Epidermal melanocyte (primary cell): Measurements from ENCODE around the gene SBNO2.
"Not testable (repeated sequence)": the region's sequence is repeated elsewhere in the genome, so short reads cannot be mapped to it uniquely, and the experiment has no call there.

Source experiments
- DNase-seq: peaks from one replicate; pipeline ENCODE4 v3.0.0; 2011; ENCODE audit warnings: low spot score; ENCODE audit not compliant: insufficient read length

The SBNO2 gene

DNA sequence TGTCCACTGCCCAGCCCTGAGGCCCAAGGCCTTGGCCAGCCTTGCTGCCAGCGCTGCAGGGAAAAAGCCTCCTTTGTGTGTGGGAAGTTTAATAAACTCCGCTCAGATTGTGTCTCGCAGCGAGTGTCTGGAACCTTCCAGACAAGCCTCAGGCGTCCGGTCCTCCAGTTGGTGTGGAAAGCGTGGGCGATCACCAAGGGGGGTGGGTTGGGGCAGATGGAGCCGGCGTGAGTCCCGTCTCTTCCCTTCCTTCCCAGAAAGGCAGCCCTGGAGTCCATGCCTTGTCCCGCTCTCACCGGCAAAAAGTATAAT lies 36.1 kb upstream of the SBNO2 start:
- peak; percentile 40 for DNase-seq

GRCh38 chr19:1208830-1209229 lies 34.8 kb upstream of the SBNO2 start:
- DNase-seq, result not testable (repeated sequence)

DNA sequence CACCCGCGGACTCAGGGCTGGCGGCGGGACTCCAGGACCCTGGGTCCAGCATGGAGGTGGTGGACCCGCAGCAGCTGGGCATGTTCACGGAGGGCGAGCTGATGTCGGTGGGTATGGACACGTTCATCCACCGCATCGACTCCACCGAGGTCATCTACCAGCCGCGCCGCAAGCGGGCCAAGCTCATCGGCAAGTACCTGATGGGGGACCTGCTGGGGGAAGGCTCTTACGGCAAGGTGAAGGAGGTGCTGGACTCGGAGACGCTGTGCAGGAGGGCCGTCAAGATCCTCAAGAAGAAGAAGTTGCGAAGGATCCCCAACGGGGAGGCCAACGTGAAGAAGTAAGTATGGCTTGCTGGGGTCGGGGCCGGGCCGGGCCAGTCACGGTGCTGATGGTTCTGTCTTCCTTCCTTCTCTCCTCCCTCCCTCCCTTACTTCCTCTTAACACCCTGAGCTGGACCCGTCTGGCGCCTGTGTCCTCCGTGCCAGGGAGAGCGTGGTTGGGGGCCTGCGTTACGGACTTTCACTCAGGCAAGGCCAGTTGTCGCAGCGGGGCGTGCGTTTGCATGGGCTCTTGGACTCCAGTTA lies 32.9 kb upstream of the SBNO2 start:
- DNase-seq, result peak; percentile 5

DNA sequence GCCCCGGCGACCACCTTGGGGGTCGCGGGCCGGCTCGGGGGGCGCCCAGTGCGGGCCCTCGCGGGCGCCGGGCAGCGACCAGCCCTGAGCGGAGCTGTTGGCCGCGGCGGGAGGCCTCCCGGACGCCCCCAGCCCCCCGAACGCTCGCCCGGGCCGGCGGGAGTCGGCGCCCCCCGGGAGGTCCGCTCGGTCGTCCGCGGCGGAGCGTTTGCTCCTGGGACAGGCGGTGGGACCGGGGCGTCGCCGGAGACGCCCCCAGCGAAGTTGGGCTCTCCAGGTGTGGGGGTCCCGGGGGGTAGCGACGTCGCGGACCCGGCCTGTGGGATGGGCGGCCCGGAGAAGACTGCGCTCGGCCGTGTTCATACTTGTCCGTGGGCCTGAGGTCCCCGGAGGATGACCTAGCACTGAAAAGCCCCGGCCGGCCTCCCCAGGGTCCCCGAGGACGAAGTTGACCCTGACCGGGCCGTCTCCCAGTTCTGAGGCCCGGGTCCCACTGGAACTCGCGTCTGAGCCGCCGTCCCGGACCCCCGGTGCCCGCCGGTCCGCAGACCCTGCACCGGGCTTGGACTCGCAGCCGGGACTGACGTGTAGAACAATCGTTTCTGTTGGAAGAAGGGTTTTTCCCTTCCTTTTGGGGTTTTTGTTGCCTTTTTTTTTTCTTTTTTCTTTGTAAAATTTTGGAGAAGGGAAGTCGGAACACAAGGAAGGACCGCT lies 32.2 kb upstream of the SBNO2 start:
- DNase-seq, result peak; percentile 12

DNA sequence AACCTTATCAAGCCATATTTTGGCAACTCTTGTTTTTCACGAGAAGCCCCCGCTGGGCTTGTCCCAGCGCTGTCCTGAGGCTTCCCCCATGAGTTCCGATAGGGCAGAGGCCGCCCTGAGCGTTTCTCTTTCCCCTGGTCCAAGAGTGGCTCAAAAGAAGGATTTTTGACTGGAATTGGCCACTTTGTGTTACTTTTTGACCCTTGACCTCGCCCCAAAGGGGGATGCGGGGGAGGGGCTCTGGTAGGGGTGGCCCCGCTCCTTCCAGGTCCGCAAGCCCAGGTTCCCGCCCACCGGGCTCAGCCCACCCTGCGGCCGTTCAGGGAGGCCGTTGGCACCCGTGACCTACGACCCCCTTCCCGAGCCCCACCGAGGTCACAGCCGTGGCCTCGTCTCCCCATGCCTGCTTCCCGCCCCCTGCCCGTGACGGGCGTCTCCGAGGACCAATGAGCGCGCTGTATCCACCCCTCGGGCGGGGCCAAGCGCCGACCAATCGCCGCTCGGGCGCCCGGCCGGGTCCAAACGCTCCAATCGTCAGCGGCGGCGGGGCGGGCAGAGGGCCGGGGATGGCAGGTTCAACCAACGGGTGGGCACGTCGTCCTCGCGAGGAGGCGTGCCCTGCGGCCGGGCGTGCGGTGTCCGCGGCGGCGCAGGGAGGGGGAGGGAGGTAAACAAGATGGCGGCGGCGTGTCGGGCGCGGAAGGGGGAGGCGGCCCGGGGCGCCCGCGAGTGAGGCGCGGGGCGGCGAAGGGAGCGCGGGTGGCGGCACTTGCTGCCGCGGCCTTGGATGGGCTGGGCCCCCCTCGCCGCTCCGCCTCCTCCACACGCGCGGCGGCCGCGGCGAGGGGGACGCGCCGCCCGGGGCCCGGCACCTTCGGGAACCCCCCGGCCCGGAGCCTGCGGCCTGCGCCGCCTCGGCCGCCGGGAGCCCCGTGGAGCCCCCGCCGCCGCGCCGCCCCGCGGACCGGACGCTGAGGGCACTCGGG lies 31.3 kb upstream of the SBNO2 start, which contains the start of gene STK11:
Gene STK11, plus strand, starts transcription at position 665 of the 986 bp plus-strand sequence. CDS start 1,136 bp downstream, outside the sequence.
- DNase-seq, result peak; percentile 100

- not testable (repeated sequence) for DNase-seq
Observed at GRCh38 chr19:1200614-1201013, 26.5 kb upstream of the SBNO2 start.

DNA sequence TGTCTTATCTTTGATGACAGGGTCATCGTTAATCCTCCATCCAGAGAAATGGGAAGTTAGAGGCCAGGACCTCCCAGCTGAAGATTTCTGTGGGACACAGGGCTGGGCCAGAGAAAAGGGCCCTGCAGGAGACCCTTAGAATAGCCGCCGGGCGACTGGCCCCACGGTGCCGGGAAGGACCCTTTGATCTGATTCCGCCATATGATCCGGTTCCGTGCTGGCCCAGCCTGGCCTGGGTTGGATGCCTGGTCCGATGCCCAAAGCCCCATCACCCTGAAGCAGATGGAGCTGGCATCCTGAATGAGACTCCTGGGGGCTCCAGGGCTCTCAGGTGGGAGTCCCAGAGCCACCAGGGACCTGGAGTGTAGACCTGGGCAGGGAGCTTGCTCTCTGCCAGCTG lies 25.5 kb upstream of the SBNO2 start:
- no peak for DNase-seq

- no peak for DNase-seq
Observed at GRCh38 chr19:1189419-1189818, 15.4 kb upstream of the SBNO2 start.

DNA sequence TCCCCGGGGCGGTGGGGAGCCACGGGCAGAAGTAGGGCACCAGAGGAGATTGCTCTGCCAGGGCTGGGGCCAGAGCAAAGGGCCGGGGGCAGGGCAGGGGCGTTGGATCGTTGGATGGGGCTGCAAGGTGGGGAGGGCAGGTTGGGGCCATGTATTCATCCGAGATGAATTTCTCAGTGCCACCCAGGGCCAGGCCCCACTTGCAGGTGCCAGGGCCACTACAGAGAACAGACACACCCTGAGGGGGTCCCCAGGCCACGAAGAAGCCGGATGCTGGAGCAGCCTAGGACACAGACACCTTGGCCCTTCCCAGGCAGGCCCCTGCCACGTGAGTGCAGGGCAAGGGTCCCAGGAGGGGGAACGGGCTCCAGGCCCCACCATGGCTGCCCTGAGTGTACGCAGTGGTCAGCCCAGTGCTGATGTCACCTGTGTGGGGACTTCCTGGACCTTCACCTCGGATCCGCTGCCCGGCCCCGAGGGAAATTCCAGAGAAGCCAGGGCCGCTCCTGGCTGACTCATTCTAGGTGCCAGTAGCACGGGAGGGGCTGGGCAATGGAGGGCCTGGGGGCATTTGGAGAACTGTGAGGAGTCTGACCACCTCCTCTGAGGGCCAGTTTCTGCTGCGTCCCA lies 9.6 kb upstream of the SBNO2 start:
- no peak for DNase-seq

- DNase-seq, result no peak
Observed at GRCh38 chr19:1182727-1183126, 8.7 kb upstream of the SBNO2 start.

- DNase-seq, result no peak
Observed at GRCh38 chr19:1182068-1182467, 8.0 kb upstream of the SBNO2 start.

DNA sequence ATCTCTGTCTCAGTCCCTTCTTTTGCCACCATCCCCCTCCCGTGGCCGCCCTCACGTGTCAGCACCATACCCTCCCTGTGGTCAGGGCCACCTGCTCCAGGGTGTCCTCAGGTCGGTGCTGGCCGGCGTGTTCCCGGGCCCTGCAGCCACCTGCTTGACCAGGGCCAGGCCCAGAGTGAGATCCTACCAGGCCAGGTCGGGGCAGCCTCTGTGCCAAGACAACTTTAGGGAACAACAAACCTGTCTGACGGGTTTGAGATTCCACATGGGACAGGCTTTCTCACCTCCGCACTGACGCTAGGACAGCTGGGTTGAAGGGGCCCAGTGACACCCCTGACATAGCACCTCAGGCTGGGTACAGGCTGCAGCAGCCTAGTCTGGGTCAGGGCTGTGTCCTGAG lies 7.5 kb upstream of the SBNO2 start:
- DNase-seq, result no peak

- no peak for DNase-seq
Observed at GRCh38 chr19:1177322-1178114, 3.5 kb upstream of the SBNO2 start.

DNA sequence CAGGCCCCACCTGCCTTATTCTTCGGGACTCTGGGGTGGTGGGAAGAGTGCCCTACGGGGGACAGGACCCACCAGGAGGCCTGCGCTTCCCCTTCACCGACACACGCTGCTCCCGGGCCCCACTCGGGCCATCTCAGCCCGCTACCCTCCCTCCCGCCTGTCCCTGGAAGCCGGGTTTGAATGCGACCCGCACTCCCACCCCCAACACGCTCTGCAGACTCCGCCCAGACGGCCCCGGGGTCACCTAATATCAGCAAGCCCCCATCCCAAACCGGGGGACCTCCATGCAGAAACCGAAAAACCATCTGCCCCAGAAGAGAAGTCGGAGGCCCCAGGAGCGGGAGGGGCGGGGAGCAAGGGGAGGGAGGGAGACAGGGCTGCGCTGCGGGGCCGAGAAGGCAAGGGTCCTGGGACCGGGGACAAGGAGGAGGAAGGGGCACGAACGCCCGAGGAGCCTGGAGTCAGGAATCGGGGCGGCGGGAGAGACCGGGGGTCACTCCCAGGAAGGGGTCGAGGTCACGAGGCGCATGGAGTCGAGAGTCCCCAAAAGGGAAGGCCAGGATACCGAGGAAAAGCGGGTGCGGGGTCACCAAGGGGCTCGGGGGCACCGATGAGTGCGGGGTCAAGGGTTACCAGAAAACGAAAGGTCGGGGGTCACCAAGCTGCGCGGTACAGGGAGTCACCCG lies 766 bp downstream of the SBNO2 start:
- DNase-seq, result no peak

DNA sequence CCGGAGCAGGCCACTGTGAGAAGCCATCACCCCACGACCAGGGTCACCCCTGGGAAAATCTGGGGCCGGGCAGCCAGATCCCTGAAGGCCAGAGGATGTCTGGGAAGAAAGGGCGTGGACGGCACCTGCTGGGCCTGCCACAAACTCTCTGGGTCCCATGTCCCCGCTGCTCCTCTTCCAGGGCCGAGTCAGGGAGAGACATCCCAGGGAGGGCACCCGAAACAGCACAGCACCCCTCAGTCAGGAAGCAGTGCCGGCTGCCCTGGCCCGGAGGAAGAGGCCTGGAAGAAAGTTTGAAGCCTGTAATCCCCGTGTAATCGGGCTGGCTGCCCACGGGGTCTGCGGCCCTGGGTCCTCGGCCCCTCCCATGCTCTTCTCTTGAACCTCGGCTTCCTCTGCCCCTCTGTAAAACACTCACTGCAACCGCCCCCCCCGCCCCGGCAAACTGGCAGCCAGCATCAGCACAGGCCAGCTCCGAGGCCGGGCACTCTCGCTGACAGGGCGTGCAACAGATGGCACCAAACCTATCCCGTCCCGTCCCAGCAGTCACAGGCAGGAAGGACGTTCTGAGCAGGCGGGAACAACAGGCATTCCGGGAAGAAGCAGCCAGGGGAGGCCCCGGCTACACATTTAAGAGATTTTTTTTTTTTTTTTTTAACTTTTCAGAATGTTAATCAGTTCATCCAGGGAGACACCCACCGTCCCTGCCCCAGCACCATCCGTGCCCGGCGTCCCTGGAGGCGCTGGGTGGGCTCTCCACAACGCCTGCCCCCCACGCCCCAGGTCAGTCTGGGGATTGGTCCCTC lies 1.5 kb downstream of the SBNO2 start:
- peak; percentile 61 for DNase-seq

- DNase-seq, result no peak
Observed at GRCh38 chr19:1171755-1172352, 2.2 kb downstream of the SBNO2 start.

DNA sequence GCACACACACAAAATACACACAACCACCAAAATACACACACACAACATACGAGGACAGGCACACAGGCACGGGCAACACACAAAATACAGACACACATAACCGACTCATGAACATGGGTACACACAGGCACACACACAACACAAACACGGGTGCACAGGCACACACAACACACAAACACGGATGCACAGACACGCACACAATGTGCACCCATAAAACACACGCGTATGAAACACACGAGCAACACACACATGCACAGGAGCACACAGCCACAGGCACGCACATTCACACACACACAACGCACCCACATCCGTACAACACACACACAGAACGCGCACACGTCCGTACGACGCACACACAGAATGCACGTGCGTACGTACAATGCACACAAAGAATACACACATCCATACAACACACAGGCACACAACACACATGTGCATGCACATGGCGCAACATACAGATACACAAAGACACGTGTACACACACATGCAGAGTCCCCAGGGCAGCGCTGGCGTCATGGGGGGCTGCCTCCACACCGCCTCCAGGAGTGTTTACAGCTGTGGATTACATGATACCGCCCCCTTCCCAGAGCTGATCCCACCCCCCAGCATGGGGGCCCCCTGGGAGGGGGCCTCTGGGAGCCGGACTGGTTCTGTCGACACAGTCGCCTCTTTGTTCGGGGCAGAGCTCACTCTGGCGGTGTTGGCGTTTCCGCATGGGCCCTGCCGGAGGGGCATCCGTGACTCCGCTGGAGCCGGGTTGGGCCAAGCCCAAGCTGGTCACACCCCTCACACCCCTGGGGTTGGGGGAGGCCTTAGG lies 2.9 kb downstream of the SBNO2 start:
- DNase-seq, result no peak
